GM10266 (cell line): ENCODE measurements around the gene FCMR.

Experiments used
- DNase-seq: peaks from one replicate; pipeline ENCODE4 v3.0.0; 2012; ENCODE audit errors: extremely low spot score
- TF ChIP-seq, protein P1 (sequence below): IDR thresholded peaks from 2 replicates; pipeline ENCODE4 v1.5.1; 2012; ENCODE audit warnings: mild to moderate bottlenecking, low read depth; ENCODE audit not compliant: control insufficient read depth, insufficient read depth; ENCODE audit errors: missing control alignments

FCMR gene

GRCh38 chr1:206905295-206906164 lies 16.2 kb downstream of the FCMR start:
- DNase-seq, result no peak
- TF ChIP-seq, protein P1, sequence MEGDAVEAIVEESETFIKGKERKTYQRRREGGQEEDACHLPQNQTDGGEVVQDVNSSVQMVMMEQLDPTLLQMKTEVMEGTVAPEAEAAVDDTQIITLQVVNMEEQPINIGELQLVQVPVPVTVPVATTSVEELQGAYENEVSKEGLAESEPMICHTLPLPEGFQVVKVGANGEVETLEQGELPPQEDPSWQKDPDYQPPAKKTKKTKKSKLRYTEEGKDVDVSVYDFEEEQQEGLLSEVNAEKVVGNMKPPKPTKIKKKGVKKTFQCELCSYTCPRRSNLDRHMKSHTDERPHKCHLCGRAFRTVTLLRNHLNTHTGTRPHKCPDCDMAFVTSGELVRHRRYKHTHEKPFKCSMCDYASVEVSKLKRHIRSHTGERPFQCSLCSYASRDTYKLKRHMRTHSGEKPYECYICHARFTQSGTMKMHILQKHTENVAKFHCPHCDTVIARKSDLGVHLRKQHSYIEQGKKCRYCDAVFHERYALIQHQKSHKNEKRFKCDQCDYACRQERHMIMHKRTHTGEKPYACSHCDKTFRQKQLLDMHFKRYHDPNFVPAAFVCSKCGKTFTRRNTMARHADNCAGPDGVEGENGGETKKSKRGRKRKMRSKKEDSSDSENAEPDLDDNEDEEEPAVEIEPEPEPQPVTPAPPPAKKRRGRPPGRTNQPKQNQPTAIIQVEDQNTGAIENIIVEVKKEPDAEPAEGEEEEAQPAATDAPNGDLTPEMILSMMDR, result no peak

DNA sequence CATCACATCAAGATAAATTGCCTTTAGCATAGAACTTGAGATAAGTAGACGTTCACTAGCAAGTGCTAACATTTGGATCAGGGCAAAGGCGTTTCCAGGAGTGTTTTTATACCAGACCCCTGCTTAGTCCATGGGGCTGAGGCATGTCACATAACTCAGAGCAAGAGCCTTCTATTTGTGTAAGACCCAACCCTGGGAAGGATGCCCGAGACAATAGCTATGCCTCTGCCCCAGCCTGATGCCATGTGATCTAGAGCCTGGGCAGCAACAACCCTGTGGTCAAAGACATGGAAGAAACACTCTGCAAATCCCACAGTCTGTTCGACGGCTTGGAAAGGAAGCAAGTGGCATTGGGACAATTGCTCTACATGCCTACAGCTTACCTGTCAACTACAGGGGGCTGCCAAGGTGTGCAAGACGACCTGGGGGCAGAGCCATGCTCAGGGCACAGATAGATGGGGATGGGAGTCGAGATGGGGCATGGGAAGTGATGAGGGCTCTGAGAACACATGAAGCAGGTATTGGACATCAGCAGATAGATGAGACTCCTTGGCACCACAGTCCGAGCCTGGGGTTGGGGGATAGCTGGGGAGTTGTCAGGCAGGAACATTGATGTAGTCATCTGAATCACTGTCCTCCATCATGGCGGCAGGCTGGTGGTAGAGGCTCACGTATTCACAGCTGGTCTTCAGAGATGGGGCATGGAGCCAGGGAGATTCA lies 17.2 kb downstream of the FCMR start:
- no peak for DNase-seq
- TF ChIP-seq, protein P1, result no peak

DNA sequence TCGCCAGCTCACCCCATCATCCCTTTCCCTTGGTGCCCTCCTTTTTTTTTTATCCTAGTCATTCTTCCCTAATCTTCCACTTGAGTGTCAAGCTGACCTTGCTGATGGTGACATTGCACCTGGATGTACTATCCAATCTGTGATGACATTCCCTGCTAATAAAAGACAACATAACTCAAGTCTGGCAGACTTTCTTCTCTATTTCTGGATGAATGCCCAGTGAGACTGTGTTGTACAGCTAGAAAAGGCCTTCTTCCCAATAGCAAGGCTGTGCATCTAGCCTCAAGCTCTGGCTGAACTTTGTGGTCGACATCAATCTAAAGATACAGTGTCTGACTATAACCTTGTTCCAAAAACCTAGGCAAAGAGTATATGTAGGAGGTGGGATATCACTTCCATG lies 18.1 kb downstream of the FCMR start:
- DNase-seq, result no peak
- TF ChIP-seq, protein P1, result no peak

DNA sequence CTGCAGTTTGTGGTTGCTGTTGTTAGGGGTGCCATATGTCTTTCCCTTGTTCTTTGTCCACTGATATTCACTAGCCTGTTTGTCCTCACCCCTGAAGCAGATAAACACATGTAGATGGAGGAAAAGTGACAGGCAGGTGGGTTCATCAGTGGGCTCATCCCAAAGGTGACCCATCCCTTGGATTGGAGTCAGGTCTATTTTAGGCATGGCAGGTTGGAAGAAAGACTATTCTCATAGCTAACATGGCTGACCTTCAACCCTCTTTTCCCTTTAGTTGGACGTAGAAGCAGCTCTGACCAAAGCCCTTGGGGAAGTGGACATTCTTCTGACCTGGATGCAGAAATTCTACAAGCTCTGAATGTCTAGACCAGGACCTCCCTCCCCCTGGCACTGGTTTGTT lies 19.0 kb downstream of the FCMR start:
- no peak for DNase-seq
- TF ChIP-seq, protein P1, result no peak

- DNase-seq, result no peak
- TF ChIP-seq, protein P1, result peak; percentile 4
These were observed 19.8 kb downstream of the FCMR start for GRCh38 chr1:206901944-206902343.

DNA sequence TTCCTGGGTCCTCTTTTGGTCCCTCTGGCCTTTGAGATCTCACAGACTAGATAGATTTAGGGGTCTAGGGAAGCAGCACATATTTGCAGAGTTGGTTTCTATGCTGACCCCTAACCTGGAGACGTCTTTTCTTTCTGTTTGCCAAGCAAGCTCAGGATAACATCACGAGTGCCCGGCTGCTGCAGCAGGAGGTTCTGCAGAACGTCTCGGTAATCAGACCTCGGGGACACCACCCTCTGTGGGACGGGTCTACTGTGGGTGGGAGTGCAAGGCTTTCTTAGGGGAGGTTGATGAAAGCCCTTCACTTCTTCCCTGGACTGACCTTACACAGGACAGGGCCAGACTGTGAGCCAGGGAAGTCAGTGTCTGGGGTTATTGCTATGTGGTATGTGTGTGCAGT lies 21.6 kb downstream of the FCMR start:
- DNase-seq, result no peak
- TF ChIP-seq, protein P1, result no peak

GRCh38 chr1:206899717-206900116 lies 22.0 kb downstream of the FCMR start:
- TF ChIP-seq, protein P1, result no peak
- no peak for DNase-seq
